Measurements from ENCODE around the gene CCNY.

The CCNY gene

DNA sequence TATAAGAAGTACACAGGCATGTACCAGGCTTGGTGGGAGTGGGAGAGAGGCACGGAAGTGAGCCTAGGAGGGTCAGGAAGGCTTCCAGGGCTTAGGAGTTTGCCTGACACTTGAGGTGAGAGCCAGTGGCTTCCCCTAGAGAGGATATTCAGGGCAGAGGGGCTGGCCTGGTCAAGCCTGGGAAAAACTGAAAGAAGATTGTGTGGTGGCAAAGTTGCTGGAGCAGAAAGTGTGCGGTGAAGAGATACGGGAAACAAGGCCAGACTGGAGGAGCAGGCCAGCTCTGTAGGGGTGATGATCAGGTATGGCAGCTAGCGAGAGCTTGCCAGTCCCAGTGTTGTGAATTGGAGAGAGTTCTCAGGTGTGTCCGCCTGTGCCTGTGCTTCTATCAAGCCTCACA lies 129.9 kb downstream of the CCNY start:
- TF ChIP-seq, protein P1, sequence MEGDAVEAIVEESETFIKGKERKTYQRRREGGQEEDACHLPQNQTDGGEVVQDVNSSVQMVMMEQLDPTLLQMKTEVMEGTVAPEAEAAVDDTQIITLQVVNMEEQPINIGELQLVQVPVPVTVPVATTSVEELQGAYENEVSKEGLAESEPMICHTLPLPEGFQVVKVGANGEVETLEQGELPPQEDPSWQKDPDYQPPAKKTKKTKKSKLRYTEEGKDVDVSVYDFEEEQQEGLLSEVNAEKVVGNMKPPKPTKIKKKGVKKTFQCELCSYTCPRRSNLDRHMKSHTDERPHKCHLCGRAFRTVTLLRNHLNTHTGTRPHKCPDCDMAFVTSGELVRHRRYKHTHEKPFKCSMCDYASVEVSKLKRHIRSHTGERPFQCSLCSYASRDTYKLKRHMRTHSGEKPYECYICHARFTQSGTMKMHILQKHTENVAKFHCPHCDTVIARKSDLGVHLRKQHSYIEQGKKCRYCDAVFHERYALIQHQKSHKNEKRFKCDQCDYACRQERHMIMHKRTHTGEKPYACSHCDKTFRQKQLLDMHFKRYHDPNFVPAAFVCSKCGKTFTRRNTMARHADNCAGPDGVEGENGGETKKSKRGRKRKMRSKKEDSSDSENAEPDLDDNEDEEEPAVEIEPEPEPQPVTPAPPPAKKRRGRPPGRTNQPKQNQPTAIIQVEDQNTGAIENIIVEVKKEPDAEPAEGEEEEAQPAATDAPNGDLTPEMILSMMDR (IDR thresholded peaks at IDR 0.05; ENCODE audit: low read depth, low read length, missing control alignments), result no peak
- no peak for DNase-seq (ENCODE audit: low read depth)

DNA sequence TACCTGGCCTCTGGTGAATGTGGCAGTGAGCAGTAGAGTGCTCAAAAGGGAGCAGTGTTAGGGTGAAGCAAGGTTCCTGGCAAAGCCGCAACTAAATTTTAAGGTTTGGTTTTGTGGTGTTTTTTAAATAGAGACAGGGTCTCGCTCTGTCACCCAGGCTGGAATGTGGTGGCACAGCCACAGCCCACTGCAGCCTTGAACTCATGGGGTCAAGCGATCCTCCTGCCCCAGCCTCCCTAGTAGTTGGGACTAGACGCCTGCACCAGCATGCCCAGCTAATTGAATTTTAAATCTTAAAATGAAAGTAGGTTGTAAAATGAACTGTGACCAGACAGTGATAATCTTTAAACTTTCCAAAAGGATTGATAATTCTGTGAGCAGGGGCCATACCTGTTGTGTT lies 130.4 kb downstream of the CCNY start:
- TF ChIP-seq, protein P1 (IDR thresholded peaks at IDR 0.05; ENCODE audit: low read depth, low read length, missing control alignments), result no peak
- no peak for DNase-seq (ENCODE audit: low read depth)
- H3K4me3 ChIP-seq (ENCODE audit: low read depth, low read length), result no peak overlapping the region

More for the DNA sequence above, 129.9 kb downstream of the CCNY start:
- H3K4me3 ChIP-seq (ENCODE audit: low read depth, low read length), result no peak overlapping the region

DNA sequence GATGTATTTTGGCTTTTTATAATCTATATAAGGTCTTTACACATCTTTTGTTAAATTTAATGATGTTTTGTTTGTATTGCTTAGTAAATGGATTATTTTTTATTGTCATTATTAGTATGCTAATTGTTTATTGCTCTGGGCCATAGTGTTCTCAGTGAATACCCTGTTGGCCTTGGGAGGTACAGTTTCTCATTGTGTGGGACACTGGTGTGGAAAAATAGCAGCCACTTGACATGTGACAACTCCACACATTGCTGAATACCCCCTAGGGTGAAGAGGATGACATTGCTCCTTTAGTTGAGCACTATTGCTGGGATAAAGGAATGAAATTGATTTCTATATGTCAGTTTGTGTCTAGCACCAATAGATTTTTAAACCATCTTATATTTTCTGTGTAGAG lies 130.9 kb downstream of the CCNY start:
- no peak for DNase-seq (ENCODE audit: low read depth)
- TF ChIP-seq, protein P1 (IDR thresholded peaks at IDR 0.05; ENCODE audit: low read depth, low read length, missing control alignments), result no peak
- H3K4me3 ChIP-seq (ENCODE audit: low read depth, low read length), result no peak overlapping the region

DNA sequence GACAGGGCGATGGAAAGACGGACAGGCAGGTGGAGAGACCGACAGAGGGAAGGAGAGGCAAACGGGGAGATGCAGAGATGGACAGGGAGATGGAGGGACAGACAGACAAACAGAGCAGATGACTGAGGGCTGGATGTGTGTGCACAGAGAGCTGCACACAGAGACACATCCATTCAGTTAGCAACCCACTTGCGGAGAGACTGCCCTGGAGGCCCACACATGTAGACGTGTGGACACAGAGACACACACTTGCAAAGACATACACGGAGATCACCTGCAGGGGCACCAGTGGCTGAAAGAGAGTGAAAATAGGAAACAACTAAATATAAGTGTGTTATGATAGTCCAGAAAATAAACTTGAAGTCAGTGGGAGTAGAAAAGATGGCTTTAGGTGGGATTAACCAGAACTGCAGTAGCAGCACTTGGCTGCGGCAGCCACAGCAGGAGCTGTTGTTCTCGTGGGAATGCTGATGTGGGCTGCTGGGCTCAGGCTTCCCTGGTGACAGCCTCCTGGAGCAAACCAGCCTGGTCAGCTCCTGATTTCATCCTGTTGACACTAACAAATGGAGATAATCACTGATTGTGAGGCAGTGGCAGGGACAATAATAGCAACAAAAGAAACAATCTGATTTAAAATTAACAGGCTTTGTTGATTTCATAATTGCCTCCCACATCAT lies 134.1 kb downstream of the CCNY start:
- no peak overlapping the region for H3K4me3 ChIP-seq (ENCODE audit: low read depth, low read length)
- no peak for DNase-seq (ENCODE audit: low read depth)
- TF ChIP-seq, protein P1 (IDR thresholded peaks at IDR 0.05; ENCODE audit: low read depth, low read length, missing control alignments), result no peak

DNA sequence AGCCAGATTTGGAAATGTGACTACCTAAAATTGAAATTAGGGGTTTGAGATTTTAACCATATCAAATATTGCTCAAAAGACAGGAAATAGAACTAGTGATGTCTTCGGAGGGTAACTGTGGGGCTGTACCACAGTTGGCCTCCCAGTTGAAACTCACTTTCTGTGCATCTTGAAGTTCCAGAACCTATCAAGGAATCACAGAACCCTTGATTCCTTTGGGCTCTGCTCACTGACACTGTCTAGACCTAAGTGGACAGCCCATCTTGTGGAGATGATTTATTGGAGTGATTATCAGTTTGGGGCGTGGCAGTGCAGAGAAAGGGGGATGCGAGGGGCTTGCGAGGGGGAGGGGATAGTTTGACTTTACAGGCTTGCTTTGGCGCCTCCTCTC lies 134.6 kb downstream of the CCNY start:
- TF ChIP-seq, protein P1 (IDR thresholded peaks at IDR 0.05; ENCODE audit: low read depth, low read length, missing control alignments), result no peak

DNA sequence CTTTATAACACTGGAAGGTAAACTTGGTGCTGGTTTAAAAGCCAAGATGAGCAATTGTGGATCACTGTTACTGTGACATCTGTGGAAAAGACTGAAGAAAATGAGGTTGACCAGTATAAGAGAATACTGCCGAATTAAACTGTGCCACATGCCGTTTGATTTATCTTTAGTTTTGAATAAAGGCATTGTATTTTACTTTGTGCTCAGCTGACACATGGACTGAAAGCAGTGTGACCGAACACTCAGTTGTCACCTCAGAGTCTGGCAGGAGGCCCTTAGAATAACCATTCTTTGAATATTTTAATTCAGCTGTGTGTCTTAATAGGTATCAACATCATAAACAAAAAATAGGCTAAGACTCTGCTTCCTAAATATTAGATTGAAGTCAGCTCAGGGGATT lies 135.1 kb downstream of the CCNY start:
- TF ChIP-seq, protein P1 (IDR thresholded peaks at IDR 0.05; ENCODE audit: low read depth, low read length, missing control alignments), result no peak
- no peak for DNase-seq (ENCODE audit: low read depth)
- H3K4me3 ChIP-seq (ENCODE audit: low read depth, low read length), result no peak overlapping the region

More for the DNA sequence above, 134.6 kb downstream of the CCNY start:
- no peak for DNase-seq (ENCODE audit: low read depth)
- H3K4me3 ChIP-seq (ENCODE audit: low read depth, low read length), result no peak overlapping the region

DNA sequence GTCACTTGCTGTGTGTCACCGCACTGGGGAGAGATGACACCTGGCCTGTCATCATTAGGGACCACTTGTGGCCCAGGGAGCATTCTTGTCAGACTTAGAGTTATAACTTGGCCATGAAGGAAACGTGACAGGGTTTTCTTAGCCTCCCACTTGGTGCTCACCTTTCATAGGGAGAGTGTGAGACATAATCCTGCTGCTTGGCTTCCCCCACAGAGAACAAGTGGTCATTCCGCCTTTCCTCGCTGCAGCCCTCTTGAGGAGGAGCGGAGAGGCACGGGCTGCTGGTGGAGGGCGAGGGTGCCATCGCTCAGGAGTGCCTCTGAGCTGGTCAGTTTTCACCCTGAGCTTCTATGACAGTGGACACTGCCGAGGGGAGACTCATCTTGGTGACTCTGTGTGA lies 143.8 kb downstream of the CCNY start:
- TF ChIP-seq, protein P1 (IDR thresholded peaks at IDR 0.05; ENCODE audit: low read depth, low read length, missing control alignments), result no peak
- no peak for DNase-seq (ENCODE audit: low read depth)
- H3K4me3 ChIP-seq (ENCODE audit: low read depth, low read length), result no peak overlapping the region

Data from GM12864 (cell line).